Kidney (tissue), 14 donors: ENCODE data around the gene TBC1D3B. TPM values are rescaled to one million over a fixed set of nuclear protein-coding genes. Genes with fewer than 3 reads are reported as not detected.
"Not testable (repeated sequence)": the region's sequence is repeated elsewhere in the genome, so short reads cannot be mapped to it uniquely, and the experiment has no call there.

Experiments
- DNase-seq, 5 donors: peaks; one replicate each; pipeline ENCODE4 v3.0.0-alpha.2; 2013 to 2020
- FAIRE-seq: peaks from 2 replicates; lab custom pipeline; 2012; peaks lifted over from hg19 to GRCh38; lab: Jason Lieb, UNC
- H3K27ac ChIP-seq, 2 donors: one replicate each; pipeline ENCODE4 v1.7.0; 2013; ENCODE audit warnings: low read depth in 2 of 2, low read length in 2 of 2, inconsistent platforms in 1 of 2
- H3K27me3 ChIP-seq: one replicate; pipeline ENCODE4 v1.7.1; 2013; ENCODE audit warnings: low read length, inconsistent platforms; ENCODE audit not compliant: control insufficient read depth, insufficient read depth
- H3K36me3 ChIP-seq, 3 donors: one replicate each; pipeline versions ENCODE4 v1.7.0 to v1.7.1; 2013; ENCODE audit warnings: low read length in 3 of 3, control low read depth in 1 of 3, inconsistent platforms in 1 of 3; ENCODE audit not compliant: insufficient read depth in 3 of 3, control insufficient read depth in 2 of 3
- H3K4me1 ChIP-seq, 3 donors: one replicate each; pipeline versions ENCODE4 v1.7.0 to v1.7.1; 2013; ENCODE audit warnings: low read length in 3 of 3, inconsistent platforms in 1 of 3, low read depth in 1 of 3; ENCODE audit not compliant: control insufficient read depth in 2 of 3, insufficient read depth in 2 of 3
- H3K4me3 ChIP-seq, 3 donors: one replicate each; pipeline versions ENCODE4 v1.7.0 to v1.8.1; 2013; ENCODE audit warnings: low read length in 3 of 3, control low read depth in 1 of 3, inconsistent platforms in 1 of 3
- H3K9ac ChIP-seq, 3 donors: one replicate each; pipeline versions ENCODE4 v1.7.0 to v1.7.1; 2013; ENCODE audit warnings: low read length in 3 of 3, control low read depth in 1 of 3, inconsistent platforms in 1 of 3
- H3K9me3 ChIP-seq, 3 donors: one replicate each; pipeline versions ENCODE4 v1.7.0 to v1.7.1; 2013; ENCODE audit warnings: low read length in 3 of 3, control low read depth in 1 of 3, inconsistent platforms in 1 of 3; ENCODE audit not compliant: control insufficient read depth in 2 of 3, insufficient read depth in 1 of 3
- intact Hi-C: fragments of 100-400 bp; cut with DNase I; formaldehyde crosslinking; loops from one replicate; pipeline ENCODE4 v1.11.1; 2022
- polyA plus RNA-seq: library from polyadenylated mRNA; stranded (reverse); fragments of 350-450 nt; fragmentation: Illumina TruSeq; extraction: RNeasy Lipid Tissue Mini Kit (QIAGEN cat#74804); gene quantifications from one replicate; pipeline ENCODE4 v1.2.3, GENCODE V29; 2014; ENCODE audit warnings: low read depth, low replicate concordance; ENCODE audit not compliant: insufficient read depth
- total RNA-seq: library from RNA; stranded (reverse); fragmentation: NEBNext Ultra II Directional; extraction: Animal tissue kit (Norgen Biotek cat#: 25700); gene quantifications from one replicate; pipeline ENCODE4 v1.2.1, GENCODE V29; 2021
- TF ChIP-seq, protein P1 (sequence below): IDR thresholded peaks from 3 replicates; pipeline ENCODE4 v1.5.1; 2012; ENCODE audit warnings: mild to moderate bottlenecking, moderate library complexity, borderline replicate concordance; ENCODE audit not compliant: insufficient read depth; ENCODE audit errors: extremely low read depth
- donor health status: control.
- donor health status: control.
- donor health status: control.
- donor health status: control.
- donor health status: control.
- donor health status: DM: yes; HTN: yes; CAD: no.
- donor health status: Normal renal cell carcinoma (clear cell type).

Gene TBC1D3B
- total and polyA plus RNA-seq, 2 donors from 2014 or later = 1.3 to 7.7 TPM

DNA sequence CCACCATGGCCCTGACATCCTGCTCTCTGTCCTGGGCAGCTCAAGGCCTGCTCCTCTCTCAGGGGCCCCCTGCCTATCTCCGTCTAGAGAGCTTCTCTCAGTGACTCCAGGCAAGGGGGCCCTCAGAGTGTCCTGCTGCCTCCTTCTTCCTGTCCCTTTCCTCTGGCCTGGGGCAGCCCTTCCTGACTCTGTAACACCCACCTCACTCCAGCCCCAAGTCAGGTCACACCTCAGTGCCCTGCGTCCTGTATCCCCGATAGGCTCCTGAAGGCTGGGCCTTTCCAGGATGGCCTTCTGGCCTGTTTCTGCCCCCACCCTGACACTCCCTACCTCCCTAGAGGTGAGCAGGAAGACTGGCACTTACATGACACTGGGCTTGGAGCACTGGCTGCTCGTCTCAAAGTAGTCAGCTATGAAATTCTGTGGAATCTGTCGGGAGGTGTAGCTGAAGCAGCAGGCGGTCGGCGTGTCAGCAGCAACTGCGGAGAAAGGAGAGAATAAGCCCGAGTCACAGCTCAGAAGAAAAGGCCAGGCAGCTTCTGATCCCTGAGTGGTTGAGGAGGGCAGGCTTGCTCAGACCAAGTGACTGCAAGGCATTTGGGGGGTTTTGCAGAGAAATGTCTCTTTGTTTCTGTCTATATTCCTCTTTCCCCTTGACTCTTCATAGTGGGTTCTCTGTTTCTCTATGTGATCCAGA is 19.1 kb upstream of the TBC1D3B start:
- H3K4me1 ChIP-seq = no peaks in the 10 kb centered on the region
- H3K9me3 ChIP-seq = no peaks in the 10 kb centered on the region
- intact Hi-C loops = no loop called here
- no peak overlapping the region for H3K27ac ChIP-seq
- peaks cover 14% of the 10 kb centered on the region for H3K27me3 ChIP-seq
- no peak overlapping the region for H3K4me3 ChIP-seq
- H3K36me3 ChIP-seq = no peaks in the 10 kb centered on the region
- no peak overlapping the region for H3K9ac ChIP-seq
- DNase-seq (no peak), FAIRE-seq (no peak)
- TF ChIP-seq, protein P1, sequence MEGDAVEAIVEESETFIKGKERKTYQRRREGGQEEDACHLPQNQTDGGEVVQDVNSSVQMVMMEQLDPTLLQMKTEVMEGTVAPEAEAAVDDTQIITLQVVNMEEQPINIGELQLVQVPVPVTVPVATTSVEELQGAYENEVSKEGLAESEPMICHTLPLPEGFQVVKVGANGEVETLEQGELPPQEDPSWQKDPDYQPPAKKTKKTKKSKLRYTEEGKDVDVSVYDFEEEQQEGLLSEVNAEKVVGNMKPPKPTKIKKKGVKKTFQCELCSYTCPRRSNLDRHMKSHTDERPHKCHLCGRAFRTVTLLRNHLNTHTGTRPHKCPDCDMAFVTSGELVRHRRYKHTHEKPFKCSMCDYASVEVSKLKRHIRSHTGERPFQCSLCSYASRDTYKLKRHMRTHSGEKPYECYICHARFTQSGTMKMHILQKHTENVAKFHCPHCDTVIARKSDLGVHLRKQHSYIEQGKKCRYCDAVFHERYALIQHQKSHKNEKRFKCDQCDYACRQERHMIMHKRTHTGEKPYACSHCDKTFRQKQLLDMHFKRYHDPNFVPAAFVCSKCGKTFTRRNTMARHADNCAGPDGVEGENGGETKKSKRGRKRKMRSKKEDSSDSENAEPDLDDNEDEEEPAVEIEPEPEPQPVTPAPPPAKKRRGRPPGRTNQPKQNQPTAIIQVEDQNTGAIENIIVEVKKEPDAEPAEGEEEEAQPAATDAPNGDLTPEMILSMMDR = no peak

DNA sequence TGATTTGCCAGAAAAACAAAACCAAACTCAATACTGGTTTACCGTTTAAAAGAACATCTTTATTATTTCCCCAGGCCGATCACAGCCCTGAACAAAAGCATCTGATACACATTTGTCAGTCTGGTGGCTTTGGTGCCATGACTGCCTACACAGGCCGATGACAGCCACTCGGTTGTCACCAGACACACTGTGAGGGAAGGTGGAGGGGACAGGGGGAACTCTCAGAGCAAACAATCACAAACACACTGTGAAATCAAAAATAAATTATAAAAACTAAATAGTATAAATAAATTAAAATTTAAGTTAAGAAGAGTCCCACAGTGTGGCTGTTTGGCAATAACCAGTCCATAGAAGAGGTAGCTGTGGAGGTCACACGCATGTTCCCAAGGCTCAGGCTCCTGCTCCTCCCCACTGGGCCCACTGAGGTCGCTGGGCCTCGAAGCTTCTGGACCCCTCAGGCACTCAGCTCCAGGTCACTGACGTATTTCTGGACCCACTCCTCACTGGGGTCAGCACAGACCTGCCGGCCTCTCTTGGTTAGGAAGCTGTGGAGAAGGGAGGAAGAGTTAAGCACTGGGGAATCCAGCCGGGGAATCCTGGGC is 18.5 kb upstream of the TBC1D3B start:
- H3K9me3 ChIP-seq, H3K36me3 ChIP-seq, FAIRE-seq, intact Hi-C loops, H3K4me3 ChIP-seq, H3K4me1 ChIP-seq, H3K9ac ChIP-seq, H3K27ac ChIP-seq, DNase-seq: not testable (repeated sequence)
- peaks cover 14% of the 10 kb centered on the region for H3K27me3 ChIP-seq

DNA sequence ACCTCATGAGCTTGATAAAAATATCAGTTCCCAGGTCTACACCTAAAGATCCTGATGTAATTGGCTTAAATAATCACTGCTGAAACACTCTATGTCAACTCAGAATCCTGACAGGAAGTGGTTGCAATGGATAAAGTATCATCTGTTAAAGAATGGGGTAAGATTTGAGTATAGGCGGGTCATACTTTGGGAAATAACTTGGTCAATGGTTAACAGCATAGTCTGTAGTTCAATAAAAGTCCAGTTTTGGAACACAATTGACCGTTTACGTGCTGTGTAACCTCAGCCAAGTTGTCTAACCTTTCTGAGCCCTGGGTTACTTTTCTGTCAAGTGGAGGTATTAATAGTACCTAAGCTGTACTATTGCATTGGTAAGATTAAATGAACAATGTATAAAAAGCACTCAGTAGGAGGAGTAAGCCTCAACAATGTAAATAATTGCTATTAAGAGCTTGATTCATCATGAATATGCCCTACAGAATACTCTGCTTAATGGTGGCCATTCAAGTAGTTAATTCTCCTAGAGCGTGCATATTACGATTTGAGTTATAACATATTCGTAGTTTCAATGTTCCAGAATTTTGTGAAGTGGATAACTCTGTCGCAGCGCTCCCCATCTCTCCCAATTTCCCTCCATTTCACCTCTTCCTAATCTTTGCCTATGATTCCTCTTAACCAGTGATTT is 17.9 kb upstream of the TBC1D3B start:
- H3K9me3 ChIP-seq, H3K9ac ChIP-seq, H3K27ac ChIP-seq, DNase-seq, H3K4me3 ChIP-seq, H3K4me1 ChIP-seq, H3K36me3 ChIP-seq, FAIRE-seq, intact Hi-C loops: not testable (repeated sequence)
- H3K27me3 ChIP-seq = peaks cover 12% of the 10 kb centered on the region

DNA sequence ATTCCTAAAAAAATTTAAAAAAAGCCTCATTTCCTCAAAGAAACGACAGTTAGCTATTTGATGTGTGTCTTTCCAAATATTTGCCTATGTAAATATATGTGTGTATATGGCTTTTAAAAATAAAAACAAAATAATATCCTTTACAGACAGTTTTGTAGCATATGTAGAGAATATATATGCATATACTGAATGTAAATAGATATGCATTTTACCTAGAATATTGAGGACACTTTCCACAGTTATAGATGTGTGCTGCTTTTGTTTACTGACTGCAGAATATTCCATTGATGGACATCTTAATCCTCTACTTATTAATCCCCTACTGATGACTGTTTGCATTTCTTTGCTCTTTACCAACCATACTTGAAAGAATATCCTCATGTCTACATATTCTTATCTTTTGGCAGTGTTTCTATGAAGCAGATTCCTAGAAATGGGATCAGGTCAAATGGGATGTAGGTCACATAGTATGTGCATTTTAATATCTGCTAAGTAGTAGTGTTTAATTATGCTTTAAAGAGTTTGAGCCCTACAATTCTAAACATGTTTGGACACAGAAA is 16.9 kb upstream of the TBC1D3B start:
- Histone ChIP-seq H3K27ac (no peak overlapping the region), H3K9ac (no peak overlapping the region), H3K4me3 (no peak overlapping the region), H3K36me3 (no peaks in the 10 kb centered on the region), H3K4me1 (no peaks in the 10 kb centered on the region), H3K27me3 (peaks cover 12% of the 10 kb centered on the region), H3K9me3 (no peaks in the 10 kb centered on the region)
- intact Hi-C loops = no loop called here
- TF ChIP-seq, protein P1 = no peak
- no peak for DNase-seq
- FAIRE-seq = no peak

DNA sequence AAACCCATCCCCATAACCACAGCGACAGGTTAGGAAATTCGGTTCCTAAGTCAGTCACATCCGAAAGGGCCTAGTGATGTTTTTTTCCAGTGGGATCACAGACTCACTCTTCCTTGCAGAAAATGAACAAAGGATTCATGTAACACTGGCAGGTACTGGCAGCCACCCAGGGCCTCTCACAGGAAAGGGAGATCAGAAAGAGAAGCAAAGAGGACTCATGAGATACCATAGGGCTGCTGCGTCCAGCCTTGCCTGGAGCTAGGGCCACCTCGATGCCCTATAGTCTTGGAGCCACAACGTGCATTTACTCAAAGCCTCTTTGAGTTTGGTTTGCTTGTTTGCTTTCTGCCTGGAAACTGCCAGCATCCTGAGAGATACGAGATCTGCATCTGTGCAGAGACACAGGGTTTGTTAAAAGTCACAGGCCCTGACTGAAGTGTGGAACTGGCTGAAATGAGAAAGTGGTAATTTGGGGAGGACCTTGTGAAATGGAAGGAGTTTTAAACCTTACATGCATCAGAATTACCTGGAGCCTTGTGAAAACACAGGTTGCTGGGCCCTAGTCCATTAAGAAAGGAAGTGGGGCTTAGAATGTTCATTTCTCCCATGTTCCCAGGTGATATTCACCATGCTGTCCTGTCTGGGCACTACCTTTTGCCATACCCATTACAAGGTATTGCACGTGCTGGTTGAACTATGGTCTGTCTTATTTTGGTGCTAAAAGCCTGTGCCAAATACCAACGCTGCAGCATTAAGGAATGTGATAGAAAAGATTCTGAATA is 14.3 kb upstream of the TBC1D3B start:
- DNase-seq, H3K36me3 ChIP-seq, H3K27ac ChIP-seq, H3K4me1 ChIP-seq, FAIRE-seq, H3K9me3 ChIP-seq, H3K9ac ChIP-seq, H3K4me3 ChIP-seq, intact Hi-C loops: not testable (repeated sequence)
- peaks cover 12% of the 10 kb centered on the region for H3K27me3 ChIP-seq

DNA sequence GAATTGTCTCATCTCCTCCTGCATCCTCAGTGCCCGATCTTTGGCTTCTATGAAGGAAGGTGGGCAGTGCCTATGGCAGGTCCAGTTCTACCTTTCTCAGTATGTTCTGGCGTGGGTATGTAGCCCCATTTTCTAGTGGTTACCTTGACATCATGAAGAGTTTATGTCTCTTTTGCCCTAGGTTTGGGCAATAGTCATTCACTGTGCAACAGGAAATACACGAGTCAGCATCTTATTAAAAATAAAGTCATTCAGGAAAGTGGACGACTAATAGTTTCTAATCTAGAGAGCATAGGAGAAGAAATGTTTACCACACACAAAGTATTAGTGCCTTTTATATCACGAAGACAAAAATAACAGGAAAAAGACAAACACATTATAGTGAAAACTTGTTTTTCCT is 13.6 kb upstream of the TBC1D3B start:
- not testable (repeated sequence) for H3K4me3 ChIP-seq

More for the DNA sequence above, 13.6 kb upstream of the TBC1D3B start:
- H3K9ac ChIP-seq, H3K27ac ChIP-seq, FAIRE-seq, intact Hi-C loops, H3K4me1 ChIP-seq, DNase-seq, H3K36me3 ChIP-seq, H3K9me3 ChIP-seq: not testable (repeated sequence)
- H3K27me3 ChIP-seq = peaks cover 14% of the 10 kb centered on the region
